ENCODE data around the gene EVI5. TPM values are rescaled to one million over a fixed set of nuclear protein-coding genes. Genes with fewer than 3 reads are reported as not detected.

The EVI5 gene
- total and polyA plus RNA-seq, 12 donors, result 4.6 to 46.2 (median 24.6) TPM

- Histone ChIP-seq H3K4me3 (no peak overlapping the region), H3K4me1 (no peaks in the 10 kb centered on the region), H3K27ac (no peak overlapping the region), H3K27me3 (no peaks in the 10 kb centered on the region), H3K9me3 (no peaks in the 10 kb centered on the region), H3K36me3 (peaks cover 0 to 58% (median 0%) of the 10 kb centered on the region in 9 donors)
- DNase-seq (no peak), ATAC-seq (no peak)
- intact Hi-C loops (cut with DNase I), result no loop called here
- TF ChIP-seq, protein P1, sequence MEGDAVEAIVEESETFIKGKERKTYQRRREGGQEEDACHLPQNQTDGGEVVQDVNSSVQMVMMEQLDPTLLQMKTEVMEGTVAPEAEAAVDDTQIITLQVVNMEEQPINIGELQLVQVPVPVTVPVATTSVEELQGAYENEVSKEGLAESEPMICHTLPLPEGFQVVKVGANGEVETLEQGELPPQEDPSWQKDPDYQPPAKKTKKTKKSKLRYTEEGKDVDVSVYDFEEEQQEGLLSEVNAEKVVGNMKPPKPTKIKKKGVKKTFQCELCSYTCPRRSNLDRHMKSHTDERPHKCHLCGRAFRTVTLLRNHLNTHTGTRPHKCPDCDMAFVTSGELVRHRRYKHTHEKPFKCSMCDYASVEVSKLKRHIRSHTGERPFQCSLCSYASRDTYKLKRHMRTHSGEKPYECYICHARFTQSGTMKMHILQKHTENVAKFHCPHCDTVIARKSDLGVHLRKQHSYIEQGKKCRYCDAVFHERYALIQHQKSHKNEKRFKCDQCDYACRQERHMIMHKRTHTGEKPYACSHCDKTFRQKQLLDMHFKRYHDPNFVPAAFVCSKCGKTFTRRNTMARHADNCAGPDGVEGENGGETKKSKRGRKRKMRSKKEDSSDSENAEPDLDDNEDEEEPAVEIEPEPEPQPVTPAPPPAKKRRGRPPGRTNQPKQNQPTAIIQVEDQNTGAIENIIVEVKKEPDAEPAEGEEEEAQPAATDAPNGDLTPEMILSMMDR (IDR thresholded peaks at IDR 0.05), result no peak
- 90 to 92% methylated on average over 5 of the region's 5 CpGs for WGBS, 2 donors
These were observed 121.1 kb downstream of the EVI5 start for GRCh38 chr1:92663775-92664174.

GRCh38 chr1:92662048-92662447 is 122.9 kb downstream of the EVI5 start:
- Histone ChIP-seq H3K36me3 (peaks cover 0 to 69% (median 9%) of the 10 kb centered on the region in 9 donors), H3K27ac (no peak overlapping the region), H3K27me3 (no peaks in the 10 kb centered on the region), H3K4me1 (no peaks in the 10 kb centered on the region), H3K4me3 (no peak overlapping the region), H3K9me3 (peaks cover 0 to 8% (median 0%) of the 10 kb centered on the region in 11 donors)
- ATAC-seq (no peak), DNase-seq (no peak)
- intact Hi-C loops (cut with DNase I), result no loop called here
- TF ChIP-seq, protein P1 (IDR thresholded peaks at IDR 0.05), result no peak
- 96 to 98% methylated on average over 3 of the region's 3 CpGs for WGBS, 2 donors

DNA sequence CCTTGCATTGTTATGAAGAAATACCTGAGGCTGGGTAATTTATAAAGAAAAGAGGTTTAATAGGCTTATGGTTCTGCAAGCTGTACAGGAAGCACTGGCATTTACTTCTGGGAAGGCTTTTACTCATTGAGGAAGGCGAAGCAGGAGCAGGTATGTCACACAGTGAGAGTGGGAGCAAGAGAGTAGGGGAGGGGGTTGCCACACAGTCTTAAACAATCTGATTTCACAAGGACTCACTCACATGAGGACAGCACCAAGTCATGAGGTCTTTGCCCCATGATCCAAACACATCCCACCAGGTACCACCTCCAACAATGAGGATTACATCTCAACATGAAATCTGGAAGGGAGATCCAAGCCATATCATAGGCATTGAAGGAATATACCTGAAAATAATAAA is 127.2 kb downstream of the EVI5 start:
- H3K4me1 ChIP-seq, result no peaks in the 10 kb centered on the region
- H3K27me3 ChIP-seq, result no peaks in the 10 kb centered on the region
- no peak overlapping the region for H3K4me3 ChIP-seq
- TF ChIP-seq, protein P1 (IDR thresholded peaks at IDR 0.05), result no peak
- ATAC-seq (no peak), DNase-seq (no peak)
- intact Hi-C loops (cut with DNase I), result no loop called here
- H3K27ac ChIP-seq, result no peak overlapping the region
- H3K9me3 ChIP-seq, result peaks cover 0 to 42% (median 21%) of the 10 kb centered on the region in 11 donors
- peaks cover 0 to 77% (median 16%) of the 10 kb centered on the region in 9 donors for H3K36me3 ChIP-seq
- 98 to 100% methylated on average over 1 of the region's 1 CpG for WGBS, 2 donors

GRCh38 chr1:92655197-92655801 is 129.6 kb downstream of the EVI5 start:
- Histone ChIP-seq H3K27me3 (no peaks in the 10 kb centered on the region), H3K4me3 (no peak overlapping the region), H3K27ac (no peak overlapping the region), H3K4me1 (no peaks in the 10 kb centered on the region), H3K9me3 (peaks cover 0 to 42% (median 21%) of the 10 kb centered on the region in 11 donors), H3K36me3 (peaks cover 0 to 64% (median 20%) of the 10 kb centered on the region in 9 donors)
- DNase-seq (no peak), ATAC-seq (no peak)
- intact Hi-C loops (cut with DNase I), result no loop called here
- TF ChIP-seq, protein P1 (IDR thresholded peaks at IDR 0.05), result no peak
- 96 to 98% methylated on average over 3 of the region's 3 CpGs for WGBS, 2 donors
